NCI-H146 treated with DMSO at 0.1 percent for 48 hours (cell line): ENCODE results near the gene CPNE4.

Experiments used
- DNase-seq: peaks from one replicate; lab custom pipeline; 2025; ENCODE audit not compliant: unreplicated experiment; lab: John Stamatoyannopoulos, UW

CPNE4 gene

GRCh38 chr3:131484496-131485111 is 550.2 kb downstream of the CPNE4 start:
- DNase-seq: no peak
